IMR-90 (cell line): ENCODE measurements around the gene KLK12. TPM values are rescaled to one million over a fixed set of nuclear protein-coding genes. Genes with fewer than 3 reads are reported as not detected.

Experiments used
- ATAC-seq: fragments of 200-7000 bp; cut with Tn5 transposase; 2 replicates; pipeline ENCODE4 v1.9.1; 2020; ENCODE audit warnings: low read depth, mild to moderate bottlenecking, moderate library complexity
- BruUV-seq: library from RNA; stranded (reverse); fragments of 400-500 nt; replicated peaks from 2 replicates; lab custom pipeline; 2021; lab: Mats Ljungman, UMichigan
- CTCF ChIA-PET: fragments of 300-600 bp; formaldehyde crosslinking; extraction: SDS; loops from one replicate; lab custom pipeline; 2021; ENCODE audit warnings: antibody characterized with exemption; lab: Yijun Ruan, JAX
- POLR2A ChIA-PET: fragments of 300-600 bp; sonication (Branson Sonifier 250); formaldehyde crosslinking; loops from one replicate; lab custom pipeline; 2022; ENCODE audit warnings: antibody characterized with exemption; ENCODE audit not compliant: unreplicated experiment; lab: Charles Lee
- DNase-seq: peaks from one replicate; pipeline ENCODE4 v3.0.0; 2013
- H2AFZ ChIP-seq: replicated peaks from 2 replicates; pipeline ENCODE3; 2013; ENCODE audit warnings: low read length, mild to moderate bottlenecking; ENCODE audit not compliant: poor library complexity
- H2AK5ac ChIP-seq: 2 replicates; pipeline ENCODE4 v1.6.1; 2013; ENCODE audit warnings: low read depth, low read length, inconsistent platforms
- H2AK9ac ChIP-seq: replicated peaks from 2 replicates; pipeline ENCODE3; 2013; ENCODE audit warnings: mild to moderate bottlenecking, low read depth, low read length, moderate library complexity; ENCODE audit not compliant: poor library complexity
- H2BK120ac ChIP-seq: 2 replicates; pipeline ENCODE4 v1.6.1; 2013; ENCODE audit warnings: low read depth, low read length, inconsistent platforms
- H2BK15ac ChIP-seq: 3 replicates; pipeline ENCODE4 v1.6.1; 2013; ENCODE audit warnings: low read depth, low read length, inconsistent platforms
- H2BK20ac ChIP-seq: 2 replicates; pipeline ENCODE4 v1.6.1; 2013; ENCODE audit warnings: low read depth, mild to moderate bottlenecking, inconsistent platforms, low read length, moderate library complexity
- H2BK5ac ChIP-seq: 2 replicates; pipeline ENCODE4 v1.6.1; 2013; ENCODE audit warnings: mild to moderate bottlenecking, low read depth, low read length, inconsistent platforms; ENCODE audit not compliant: poor library complexity, severe bottlenecking
- H3K14ac ChIP-seq: replicated peaks from 2 replicates; pipeline ENCODE4 v1.6.1; 2013; ENCODE audit warnings: low read depth, low read length, inconsistent platforms
- H3K18ac ChIP-seq: 2 replicates; pipeline ENCODE4 v1.6.1; 2013; ENCODE audit warnings: low read depth, low read length, control low read depth
- H3K23ac ChIP-seq: 2 replicates; pipeline ENCODE4 v1.6.1; 2013; ENCODE audit warnings: low read depth, low read length, inconsistent platforms
- H3K27ac ChIP-seq: 2 replicates; pipeline ENCODE4 v1.5.1; 2013; ENCODE audit warnings: mild to moderate bottlenecking, control low read depth, low read length; ENCODE audit not compliant: insufficient read depth
- H3K27me3 ChIP-seq: 2 replicates; pipeline ENCODE4 v1.6.1; 2013; ENCODE audit warnings: low read length; ENCODE audit not compliant: control insufficient read depth, insufficient read depth
- H3K36me3 ChIP-seq: 2 replicates; pipeline ENCODE4 v1.6.1; 2013; ENCODE audit warnings: low read length, mixed read lengths; ENCODE audit not compliant: control insufficient read depth, insufficient read depth
- H3K4ac ChIP-seq: 2 replicates; pipeline ENCODE4 v1.6.1; 2013; ENCODE audit warnings: low read depth, low read length, inconsistent platforms
- H3K4me1 ChIP-seq: 2 replicates; pipeline ENCODE4 v1.6.1; 2013; ENCODE audit warnings: low read length, mixed read lengths; ENCODE audit not compliant: control insufficient read depth, insufficient read depth
- H3K4me2 ChIP-seq: 2 replicates; pipeline ENCODE4 v1.6.1; 2013; ENCODE audit warnings: low read depth, mild to moderate bottlenecking, control low read depth, low read length, moderate library complexity
- H3K4me3 ChIP-seq: 2 replicates; pipeline ENCODE4 v1.5.1; 2013; ENCODE audit warnings: low read depth, mild to moderate bottlenecking, control low read depth, low read length, moderate library complexity; ENCODE audit not compliant: insufficient read depth
- H3K56ac ChIP-seq: 2 replicates; pipeline ENCODE4 v1.6.1; 2013; ENCODE audit warnings: low read length, inconsistent platforms; ENCODE audit not compliant: insufficient read depth; ENCODE audit errors: extremely low read depth
- H3K79me1 ChIP-seq, 2 experiments: 2 replicates each; pipeline ENCODE4 v1.6.1; 2013; ENCODE audit warnings: low read length in 2 of 2, inconsistent platforms in 1 of 2, low read depth in 1 of 2
- H3K9ac ChIP-seq: 2 replicates; pipeline ENCODE4 v1.6.1; 2013; ENCODE audit warnings: low read depth, low read length, control low read depth
- H3K9me1 ChIP-seq: 2 replicates; pipeline ENCODE4 v1.6.1; 2013; ENCODE audit warnings: low read length, inconsistent platforms; ENCODE audit not compliant: insufficient read depth
- H3K9me3 ChIP-seq: 2 replicates; pipeline ENCODE4 v1.6.1; 2013; ENCODE audit warnings: low read length; ENCODE audit not compliant: control insufficient read depth, insufficient read depth
- H4K20me1 ChIP-seq: 2 replicates; pipeline ENCODE4 v1.6.1; 2013; ENCODE audit warnings: low read length, inconsistent platforms; ENCODE audit not compliant: insufficient read depth
- H4K5ac ChIP-seq: 2 replicates; pipeline ENCODE4 v1.6.1; 2013; ENCODE audit warnings: mild to moderate bottlenecking, low read depth, low read length, control low read depth
- H4K8ac ChIP-seq, 2 experiments: 2 replicates each; pipeline ENCODE4 v1.6.1; 2013; ENCODE audit warnings: low read depth in 2 of 2, low read length in 2 of 2, control low read depth in 1 of 2, inconsistent platforms in 1 of 2
- H4K91ac ChIP-seq: 2 replicates; pipeline ENCODE4 v1.6.1; 2013; ENCODE audit warnings: low read depth, low read length, inconsistent platforms; ENCODE audit not compliant: insufficient read depth
- BHLHE40 ChIP-seq: fragments of 150-350 bp; IDR thresholded peaks from 2 replicates; pipeline ENCODE4 v1.6.1; 2016; ENCODE audit warnings: mild to moderate bottlenecking, low read depth, low read length
- CEBPB ChIP-seq: IDR thresholded peaks from 2 replicates; pipeline ENCODE4 v1.6.1; 2012; ENCODE audit warnings: low read depth, low read length, improper control_type of control experiment
- CHD1 ChIP-seq: IDR thresholded peaks from 2 replicates; pipeline ENCODE4 v1.6.1; 2012; ENCODE audit warnings: low read depth, low read length, improper control_type of control experiment
- CTCF ChIP-seq: conservative IDR thresholded peaks from 2 replicates; pipeline ENCODE4 v1.5.1; 2012; ENCODE audit warnings: mild to moderate bottlenecking, low read depth, low read length, improper control_type of control experiment
- FOS ChIP-seq: fragments of 150-350 bp; IDR thresholded peaks from 2 replicates; pipeline ENCODE4 v1.6.1; 2016; ENCODE audit warnings: low read depth, low read length
- MAFK ChIP-seq: IDR thresholded peaks from 2 replicates; pipeline ENCODE4 v1.6.1; 2012; ENCODE audit warnings: low read depth, low read length, improper control_type of control experiment
- MAZ ChIP-seq: IDR thresholded peaks from 2 replicates; pipeline ENCODE4 v1.6.1; 2012; ENCODE audit warnings: low read depth, mild to moderate bottlenecking, low read length, improper control_type of control experiment, moderate library complexity, borderline replicate concordance
- MXI1 ChIP-seq: IDR thresholded peaks from 2 replicates; pipeline ENCODE4 v1.6.1; 2012; ENCODE audit warnings: low read depth, mild to moderate bottlenecking, low read length, moderate library complexity, borderline replicate concordance
- NFE2L2 ChIP-seq: fragments of 150-350 bp; IDR thresholded peaks from 2 replicates; pipeline ENCODE4 v1.6.1; 2016; ENCODE audit warnings: low read depth, mild to moderate bottlenecking, low read length
- POLR2A ChIP-seq: IDR thresholded peaks from 2 replicates; pipeline ENCODE4 v1.6.1; 2012; ENCODE audit warnings: mild to moderate bottlenecking, low read depth, low read length
- RAD21 ChIP-seq: IDR thresholded peaks from 2 replicates; pipeline ENCODE4 v1.6.1; 2012; ENCODE audit warnings: low read length, improper control_type of control experiment
- RCOR1 ChIP-seq: IDR thresholded peaks from 2 replicates; pipeline ENCODE4 v1.6.1; 2012; ENCODE audit warnings: mild to moderate bottlenecking, low read length, improper control_type of control experiment; ENCODE audit not compliant: insufficient replicate concordance
- RFX5 ChIP-seq: IDR thresholded peaks from 2 replicates; pipeline ENCODE4 v1.8.0; 2012; ENCODE audit warnings: low read depth, mild to moderate bottlenecking, low read length, moderate library complexity
- SMC3 ChIP-seq: fragments of 150-350 bp; IDR thresholded peaks from 2 replicates; pipeline ENCODE4 v1.6.1; 2016; ENCODE audit warnings: low read depth, mild to moderate bottlenecking, antibody characterized with exemption, low read length, moderate library complexity
- USF2 ChIP-seq: fragments of 150-350 bp; IDR thresholded peaks from 2 replicates; pipeline ENCODE4 v1.6.1; 2017; ENCODE audit warnings: mild to moderate bottlenecking, antibody characterized with exemption, low read length, low read depth
- WGBS, 2 experiments: methylation state at CpG; one replicate each; pipeline versions ENCODE4 v1.1.5 to v1.1.7; 2013; ENCODE audit warnings: missing lambda C conversion rate in 2 of 2; ENCODE audit not compliant: insufficient read length in 1 of 2; ENCODE audit errors: extremely low coverage in 2 of 2; 5-methylcytosine and 5-hydroxymethylcytosine counted together
- dilution Hi-C: fragments of 300-500 bp; cut with HindIII; formaldehyde crosslinking; loops from one replicate; pipeline ENCODE4 v1.14.3; 2018; ENCODE audit warnings: low sequenced_read_pairs; ENCODE audit not compliant: unreplicated experiment
- in situ Hi-C: fragments of 300-500 bp; cut with MboI; formaldehyde crosslinking; loops from 3 replicates; pipeline ENCODE4 v1.14.3; 2019; ENCODE audit warnings: low sequenced_read_pairs, inconsistent platforms, mixed read lengths
- intact Hi-C: fragments of 100-400 bp; cut with micrococcal nuclease; formaldehyde crosslinking; loops from 2 replicates; pipeline ENCODE4 v1.10.0; 2022
- polyA plus RNA-seq, 3 experiments: library from polyadenylated mRNA; depleted of rRNA; stranded (reverse); fragments of >200 nt; gene quantifications; 2 replicates each; pipeline ENCODE4 v1.2.3, GENCODE V29; 2012; ENCODE audit warnings: low replicate concordance in 1 of 3
- total RNA-seq: library from RNA; depleted of rRNA; stranded (reverse); fragments of >200 nt; gene quantifications from 2 replicates; pipeline ENCODE4 v1.2.3, GENCODE V29; 2012
- TF ChIP-seq, protein P1 (sequence below): fragments of 150-350 bp; IDR thresholded peaks from 2 replicates; pipeline ENCODE4 v1.6.1; 2016; ENCODE audit warnings: low read depth, mild to moderate bottlenecking, low read length, moderate library complexity, borderline replicate concordance

Gene KLK12
- total and polyA plus RNA-seq, 2 of the 4 experiments (the other 2 are of a cell fraction): not detected

DNA sequence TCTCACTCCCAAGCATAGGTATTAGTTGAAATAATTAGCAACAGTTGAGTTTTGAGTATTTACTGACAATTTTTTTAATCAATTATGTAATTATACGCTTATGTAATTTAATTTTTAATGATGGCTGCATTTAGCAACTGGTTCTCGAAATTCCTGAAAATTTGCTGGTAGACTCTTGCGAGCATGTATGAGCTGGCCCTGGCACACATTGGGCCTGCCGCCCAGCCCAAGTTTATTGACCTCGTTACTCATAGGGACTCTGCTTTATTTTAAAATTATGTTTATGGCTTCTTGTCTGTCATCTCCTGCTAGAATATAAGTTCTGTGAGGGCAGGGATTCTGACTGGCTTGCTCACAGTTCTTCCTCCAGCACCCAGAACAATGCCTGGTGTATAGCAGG is 41.2 kb upstream of the KLK12 start:
- no TSS peak for BruUV-seq
- intact Hi-C loops: no loop called here
- H4K91ac ChIP-seq: no peak overlapping the region

More for the DNA sequence above, 41.2 kb upstream of the KLK12 start:
- ChIA-PET CTCF (no interaction called here), POLR2A (no interaction called here)
- Histone ChIP-seq H4K8ac (no peak overlapping the region), H3K27me3 (no peaks in the 10 kb centered on the region), H3K27ac (no peak overlapping the region), H3K9me3 (no peaks in the 10 kb centered on the region; the same call in none of the 2 replicates), H2BK5ac (no peak overlapping the region), H3K56ac (no peak overlapping the region), H2BK15ac (no peak overlapping the region), H2AK5ac (no peak overlapping the region), H3K4me1 (no peaks in the 10 kb centered on the region), H3K4me2 (no peak overlapping the region), H3K4me3 (no peak overlapping the region), H3K18ac (no peak overlapping the region), H2AK9ac (no peak overlapping the region), H2BK20ac (no peak overlapping the region), H3K79me1 (no peaks in the 10 kb centered on the region), H2AFZ (no peak overlapping the region), H3K9me1 (no peaks in the 10 kb centered on the region), H2BK120ac (no peak overlapping the region), H4K5ac (no peak overlapping the region), H3K4ac (no peak overlapping the region), H3K9ac (no peak overlapping the region), H3K23ac (no peak overlapping the region), H4K20me1 (no peaks in the 10 kb centered on the region), H3K14ac (no peak overlapping the region), H3K36me3 (no peaks in the 10 kb centered on the region)
- DNase-seq: no peak
- TF ChIP-seq SMC3 (no peak), CEBPB (no peak), FOS (no peak), RCOR1 (no peak), CTCF (no peak), NFE2L2 (no peak), POLR2A (no peak), MXI1 (no peak), MAZ (no peak), CHD1 (no peak), USF2 (no peak), BHLHE40 (no peak), RAD21 (no peak), MAFK (no peak), RFX5 (no peak)
- TF ChIP-seq, protein P1, sequence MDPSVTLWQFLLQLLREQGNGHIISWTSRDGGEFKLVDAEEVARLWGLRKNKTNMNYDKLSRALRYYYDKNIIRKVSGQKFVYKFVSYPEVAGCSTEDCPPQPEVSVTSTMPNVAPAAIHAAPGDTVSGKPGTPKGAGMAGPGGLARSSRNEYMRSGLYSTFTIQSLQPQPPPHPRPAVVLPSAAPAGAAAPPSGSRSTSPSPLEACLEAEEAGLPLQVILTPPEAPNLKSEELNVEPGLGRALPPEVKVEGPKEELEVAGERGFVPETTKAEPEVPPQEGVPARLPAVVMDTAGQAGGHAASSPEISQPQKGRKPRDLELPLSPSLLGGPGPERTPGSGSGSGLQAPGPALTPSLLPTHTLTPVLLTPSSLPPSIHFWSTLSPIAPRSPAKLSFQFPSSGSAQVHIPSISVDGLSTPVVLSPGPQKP: no peak
- no peak for ATAC-seq
- in situ Hi-C loops: no loop called here
- 100% methylated on average over 2 of the region's 5 CpGs; no CpG with 5 or more reads in 1 of the 2 experiments for WGBS, 2 experiments
- dilution Hi-C loops: no loop called here
